Measurements from ENCODE around the gene KLLN. TPM values are rescaled to one million over a fixed set of nuclear protein-coding genes. Genes with fewer than 3 reads are reported as not detected.
A peak's percentile ranks its signal among the peaks of the same experiment; 100 is the strongest.

The KLLN gene
- total and polyA plus RNA-seq, 2 of the 13 experiments (the other 11 are each of a cell fraction or from before 2014, with no cell fraction given) = 0.08 to 0.44 TPM

DNA sequence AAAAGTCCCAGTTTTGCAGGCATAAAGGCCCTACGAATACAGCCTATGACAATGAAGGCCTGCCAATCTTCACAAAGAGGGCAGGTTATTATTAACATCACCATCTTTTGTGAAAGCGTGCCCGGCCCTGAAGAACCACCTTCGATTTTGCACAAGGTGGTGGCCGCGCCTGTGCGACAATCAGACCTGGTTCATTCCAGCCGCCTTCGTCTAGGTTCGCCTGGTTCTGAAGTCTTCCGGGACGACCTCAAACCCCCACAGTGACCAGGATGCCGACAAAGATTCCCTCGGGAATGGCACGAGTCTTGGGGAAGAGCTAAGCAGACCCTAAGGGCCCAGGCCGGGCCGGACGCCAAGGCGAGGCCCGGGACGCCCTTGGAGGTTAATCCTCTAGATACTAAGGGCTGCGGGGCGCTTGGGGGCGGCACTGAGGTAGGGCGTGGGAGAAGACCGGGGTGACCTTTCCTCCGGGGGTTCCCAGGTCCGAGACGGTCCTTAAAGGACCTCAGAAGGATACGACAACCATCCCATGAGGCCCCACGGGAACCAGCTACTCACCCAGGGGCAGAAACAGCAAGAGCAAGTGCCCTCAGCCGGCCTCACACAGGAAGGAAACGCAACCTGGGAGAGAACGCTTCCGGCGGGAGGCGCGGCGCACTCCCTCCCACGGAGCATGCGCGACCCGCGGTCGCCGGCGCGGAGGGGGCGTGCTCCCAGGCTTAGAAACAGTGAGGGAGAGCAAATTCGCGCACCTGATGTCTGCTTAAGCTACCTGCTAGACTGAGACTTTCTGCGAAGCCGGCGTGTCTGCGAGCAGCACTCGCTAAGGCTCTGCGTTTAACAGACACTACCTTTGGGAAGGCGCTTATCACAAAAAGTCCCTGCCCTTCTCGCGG, 45.5 kb downstream of the KLLN start, which contains the start of gene ATAD1 (continued):
- TF ChIP-seq, protein P1, sequence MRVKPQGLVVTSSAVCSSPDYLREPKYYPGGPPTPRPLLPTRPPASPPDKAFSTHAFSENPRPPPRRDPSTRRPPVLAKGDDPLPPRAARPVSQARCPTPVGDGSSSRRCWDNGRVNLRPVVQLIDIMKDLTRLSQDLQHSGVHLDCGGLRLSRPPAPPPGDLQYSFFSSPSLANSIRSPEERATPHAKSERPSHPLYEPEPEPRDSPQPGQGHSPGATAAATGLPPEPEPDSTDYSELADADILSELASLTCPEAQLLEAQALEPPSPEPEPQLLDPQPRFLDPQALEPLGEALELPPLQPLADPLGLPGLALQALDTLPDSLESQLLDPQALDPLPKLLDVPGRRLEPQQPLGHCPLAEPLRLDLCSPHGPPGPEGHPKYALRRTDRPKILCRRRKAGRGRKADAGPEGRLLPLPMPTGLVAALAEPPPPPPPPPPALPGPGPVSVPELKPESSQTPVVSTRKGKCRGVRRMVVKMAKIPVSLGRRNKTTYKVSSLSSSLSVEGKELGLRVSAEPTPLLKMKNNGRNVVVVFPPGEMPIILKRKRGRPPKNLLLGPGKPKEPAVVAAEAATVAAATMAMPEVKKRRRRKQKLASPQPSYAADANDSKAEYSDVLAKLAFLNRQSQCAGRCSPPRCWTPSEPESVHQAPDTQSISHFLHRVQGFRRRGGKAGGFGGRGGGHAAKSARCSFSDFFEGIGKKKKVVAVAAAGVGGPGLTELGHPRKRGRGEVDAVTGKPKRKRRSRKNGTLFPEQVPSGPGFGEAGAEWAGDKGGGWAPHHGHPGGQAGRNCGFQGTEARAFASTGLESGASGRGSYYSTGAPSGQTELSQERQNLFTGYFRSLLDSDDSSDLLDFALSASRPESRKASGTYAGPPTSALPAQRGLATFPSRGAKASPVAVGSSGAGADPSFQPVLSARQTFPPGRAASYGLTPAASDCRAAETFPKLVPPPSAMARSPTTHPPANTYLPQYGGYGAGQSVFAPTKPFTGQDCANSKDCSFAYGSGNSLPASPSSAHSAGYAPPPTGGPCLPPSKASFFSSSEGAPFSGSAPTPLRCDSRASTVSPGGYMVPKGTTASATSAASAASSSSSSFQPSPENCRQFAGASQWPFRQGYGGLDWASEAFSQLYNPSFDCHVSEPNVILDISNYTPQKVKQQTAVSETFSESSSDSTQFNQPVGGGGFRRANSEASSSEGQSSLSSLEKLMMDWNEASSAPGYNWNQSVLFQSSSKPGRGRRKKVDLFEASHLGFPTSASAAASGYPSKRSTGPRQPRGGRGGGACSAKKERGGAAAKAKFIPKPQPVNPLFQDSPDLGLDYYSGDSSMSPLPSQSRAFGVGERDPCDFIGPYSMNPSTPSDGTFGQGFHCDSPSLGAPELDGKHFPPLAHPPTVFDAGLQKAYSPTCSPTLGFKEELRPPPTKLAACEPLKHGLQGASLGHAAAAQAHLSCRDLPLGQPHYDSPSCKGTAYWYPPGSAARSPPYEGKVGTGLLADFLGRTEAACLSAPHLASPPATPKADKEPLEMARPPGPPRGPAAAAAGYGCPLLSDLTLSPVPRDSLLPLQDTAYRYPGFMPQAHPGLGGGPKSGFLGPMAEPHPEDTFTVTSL (CRISPR knock-in tag; IDR thresholded peaks at IDR 0.05; ENCODE audit: borderline replicate concordance) = peak; percentile 59; the same call in 1 of the 2 replicates
- TF ChIP-seq ZNF441 (CRISPR knock-in tag; IDR thresholded peaks at IDR 0.05; ENCODE audit: borderline replicate concordance) (peak; percentile 46; the same call in 1 of the 2 replicates), ZNF660 (CRISPR knock-in tag; IDR thresholded peaks at IDR 0.05; ENCODE audit: borderline replicate concordance, low read depth) (no peak), NPAS2 (CRISPR knock-in tag; IDR thresholded peaks at IDR 0.05; ENCODE audit: borderline replicate concordance) (no peak), ZNF33B (CRISPR knock-in tag; IDR thresholded peaks at IDR 0.05) (peak; percentile 63; the same call in 1 of the 2 replicates), ZNF678 (CRISPR knock-in tag; IDR thresholded peaks at IDR 0.05) (no peak), ZNF547 (CRISPR knock-in tag; IDR thresholded peaks at IDR 0.05) (peak; percentile 78), ATF7 (IDR thresholded peaks at IDR 0.05) (no peak), ATF7 (CRISPR knock-in tag; IDR thresholded peaks at IDR 0.05) (no peak), SRY (CRISPR knock-in tag; IDR thresholded peaks at IDR 0.05) (peak; percentile 49; the same call in 1 of the 2 replicates), JUN (CRISPR knock-in tag; IDR thresholded peaks at IDR 0.05) (no peak), ZFP90 (CRISPR knock-in tag; IDR thresholded peaks at IDR 0.05; ENCODE audit: borderline replicate concordance) (peak; percentile 65; the same call in 1 of the 2 replicates)
- TF ChIP-seq, protein P2, sequence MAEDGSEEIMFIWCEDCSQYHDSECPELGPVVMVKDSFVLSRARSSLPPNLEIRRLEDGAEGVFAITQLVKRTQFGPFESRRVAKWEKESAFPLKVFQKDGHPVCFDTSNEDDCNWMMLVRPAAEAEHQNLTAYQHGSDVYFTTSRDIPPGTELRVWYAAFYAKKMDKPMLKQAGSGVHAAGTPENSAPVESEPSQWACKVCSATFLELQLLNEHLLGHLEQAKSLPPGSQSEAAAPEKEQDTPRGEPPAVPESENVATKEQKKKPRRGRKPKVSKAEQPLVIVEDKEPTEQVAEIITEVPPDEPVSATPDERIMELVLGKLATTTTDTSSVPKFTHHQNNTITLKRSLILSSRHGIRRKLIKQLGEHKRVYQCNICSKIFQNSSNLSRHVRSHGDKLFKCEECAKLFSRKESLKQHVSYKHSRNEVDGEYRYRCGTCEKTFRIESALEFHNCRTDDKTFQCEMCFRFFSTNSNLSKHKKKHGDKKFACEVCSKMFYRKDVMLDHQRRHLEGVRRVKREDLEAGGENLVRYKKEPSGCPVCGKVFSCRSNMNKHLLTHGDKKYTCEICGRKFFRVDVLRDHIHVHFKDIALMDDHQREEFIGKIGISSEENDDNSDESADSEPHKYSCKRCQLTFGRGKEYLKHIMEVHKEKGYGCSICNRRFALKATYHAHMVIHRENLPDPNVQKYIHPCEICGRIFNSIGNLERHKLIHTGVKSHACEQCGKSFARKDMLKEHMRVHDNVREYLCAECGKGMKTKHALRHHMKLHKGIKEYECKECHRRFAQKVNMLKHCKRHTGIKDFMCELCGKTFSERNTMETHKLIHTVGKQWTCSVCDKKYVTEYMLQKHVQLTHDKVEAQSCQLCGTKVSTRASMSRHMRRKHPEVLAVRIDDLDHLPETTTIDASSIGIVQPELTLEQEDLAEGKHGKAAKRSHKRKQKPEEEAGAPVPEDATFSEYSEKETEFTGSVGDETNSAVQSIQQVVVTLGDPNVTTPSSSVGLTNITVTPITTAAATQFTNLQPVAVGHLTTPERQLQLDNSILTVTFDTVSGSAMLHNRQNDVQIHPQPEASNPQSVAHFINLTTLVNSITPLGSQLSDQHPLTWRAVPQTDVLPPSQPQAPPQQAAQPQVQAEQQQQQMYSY (CRISPR knock-in tag; IDR thresholded peaks at IDR 0.05) = no peak
- TF ChIP-seq, protein P3, sequence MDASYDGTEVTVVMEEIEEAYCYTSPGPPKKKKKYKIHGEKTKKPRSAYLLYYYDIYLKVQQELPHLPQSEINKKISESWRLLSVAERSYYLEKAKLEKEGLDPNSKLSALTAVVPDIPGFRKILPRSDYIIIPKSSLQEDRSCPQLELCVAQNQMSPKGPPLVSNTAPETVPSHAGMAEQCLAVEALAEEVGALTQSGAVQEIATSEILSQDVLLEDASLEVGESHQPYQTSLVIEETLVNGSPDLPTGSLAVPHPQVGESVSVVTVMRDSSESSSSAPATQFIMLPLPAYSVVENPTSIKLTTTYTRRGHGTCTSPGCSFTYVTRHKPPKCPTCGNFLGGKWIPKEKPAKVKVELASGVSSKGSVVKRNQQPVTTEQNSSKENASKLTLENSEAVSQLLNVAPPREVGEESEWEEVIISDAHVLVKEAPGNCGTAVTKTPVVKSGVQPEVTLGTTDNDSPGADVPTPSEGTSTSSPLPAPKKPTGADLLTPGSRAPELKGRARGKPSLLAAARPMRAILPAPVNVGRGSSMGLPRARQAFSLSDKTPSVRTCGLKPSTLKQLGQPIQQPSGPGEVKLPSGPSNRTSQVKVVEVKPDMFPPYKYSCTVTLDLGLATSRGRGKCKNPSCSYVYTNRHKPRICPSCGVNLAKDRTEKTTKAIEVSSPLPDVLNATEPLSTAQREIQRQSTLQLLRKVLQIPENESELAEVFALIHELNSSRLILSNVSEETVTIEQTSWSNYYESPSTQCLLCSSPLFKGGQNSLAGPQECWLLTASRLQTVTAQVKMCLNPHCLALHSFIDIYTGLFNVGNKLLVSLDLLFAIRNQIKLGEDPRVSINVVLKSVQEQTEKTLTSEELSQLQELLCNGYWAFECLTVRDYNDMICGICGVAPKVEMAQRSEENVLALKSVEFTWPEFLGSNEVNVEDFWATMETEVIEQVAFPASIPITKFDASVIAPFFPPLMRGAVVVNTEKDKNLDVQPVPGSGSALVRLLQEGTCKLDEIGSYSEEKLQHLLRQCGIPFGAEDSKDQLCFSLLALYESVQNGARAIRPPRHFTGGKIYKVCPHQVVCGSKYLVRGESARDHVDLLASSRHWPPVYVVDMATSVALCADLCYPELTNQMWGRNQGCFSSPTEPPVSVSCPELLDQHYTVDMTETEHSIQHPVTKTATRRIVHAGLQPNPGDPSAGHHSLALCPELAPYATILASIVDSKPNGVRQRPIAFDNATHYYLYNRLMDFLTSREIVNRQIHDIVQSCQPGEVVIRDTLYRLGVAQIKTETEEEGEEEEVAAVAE (CRISPR knock-in tag; IDR thresholded peaks at IDR 0.05; ENCODE audit: borderline replicate concordance) = no peak

Measured in HepG2 (cell line).